HEK293 (cell line): ENCODE results near the gene KCNAB2.

Experiments
- CTCF ChIA-PET: fragments of 350-600 bp; formaldehyde crosslinking; extraction: SDS; loops from one replicate; lab custom pipeline; 2021; ENCODE audit warnings: antibody characterized with exemption; lab: Yijun Ruan, JAX
- POLR2A ChIA-PET: fragments of 300-600 bp; formaldehyde crosslinking; extraction: SDS; loops from one replicate; lab custom pipeline; 2020; ENCODE audit warnings: antibody characterized with exemption, inconsistent platforms; lab: Yijun Ruan, JAX
- H3K27ac ChIP-seq: fragments of 200-500 bp; sonication (Bioruptor generic); 2 replicates; pipeline ENCODE4 v1.5.1; 2014; ENCODE audit warnings: low read depth, low read length, control low read depth, inconsistent platforms; ENCODE audit errors: extremely low read depth
- H3K36me3 ChIP-seq, 2 experiments: fragments of 200-500 bp in 1 of 2; sonication (Bioruptor generic) in 1 of 2; 1 replicate in 1 of 2; 2 replicates in 1 of 2; pipeline ENCODE4 v1.5.1; 2014 to 2017; ENCODE audit warnings: inconsistent platforms in 2 of 2, low read length in 2 of 2; ENCODE audit not compliant: control insufficient read depth in 2 of 2, insufficient read depth in 1 of 2
- H3K4me1 ChIP-seq: fragments of 200-500 bp; sonication (Bioruptor generic); 2 replicates; pipeline ENCODE4 v1.5.1; 2014; ENCODE audit warnings: mild to moderate bottlenecking, low read length, inconsistent platforms; ENCODE audit not compliant: control insufficient read depth, insufficient read depth
- H3K4me3 ChIP-seq: 2 replicates; pipeline ENCODE4 v1.5.1; 2011; ENCODE audit warnings: low read depth, mild to moderate bottlenecking, control low read depth, low read length, moderate library complexity
- H3K9me3 ChIP-seq: fragments of 200-500 bp; sonication (Bioruptor generic); 2 replicates; pipeline ENCODE4 v1.5.1; 2014; ENCODE audit warnings: low read depth, low read length, inconsistent platforms; ENCODE audit not compliant: control insufficient read depth, insufficient read depth
- EGR2 ChIP-seq: fragments of 450-650 bp; formaldehyde crosslinking; IDR thresholded peaks from 2 replicates; pipeline ENCODE4 v1.5.1; 2016; ENCODE audit warnings: low read depth, missing biosample characterization, missing genetic modification characterization
- KLF1 ChIP-seq: fragments of 450-650 bp; formaldehyde crosslinking; IDR thresholded peaks from 2 replicates; pipeline ENCODE4 v1.5.1; 2016; ENCODE audit warnings: missing biosample characterization, missing genetic modification characterization
- MEIS1 ChIP-seq: sonication (generic); formaldehyde crosslinking; IDR thresholded peaks from 2 replicates; pipeline ENCODE4 v1.8.1; 2022; ENCODE audit warnings: missing genetic modification reagents, mild to moderate bottlenecking, borderline replicate concordance
- RBAK ChIP-seq: fragments of 450-650 bp; formaldehyde crosslinking; IDR thresholded peaks from 2 replicates; pipeline ENCODE4 v1.5.1; 2016; ENCODE audit warnings: missing biosample characterization, missing genetic modification characterization
- SCRT1 ChIP-seq: fragments of 450-650 bp; formaldehyde crosslinking; IDR thresholded peaks from 2 replicates; pipeline ENCODE4 v1.5.1; 2016; ENCODE audit warnings: missing biosample characterization, missing genetic modification characterization, borderline replicate concordance
- SCRT2 ChIP-seq: fragments of 450-650 bp; formaldehyde crosslinking; IDR thresholded peaks from 2 replicates; pipeline ENCODE4 v1.5.1; 2016; ENCODE audit warnings: missing biosample characterization, missing genetic modification characterization
- ZIC2 ChIP-seq: fragments of 450-650 bp; formaldehyde crosslinking; IDR thresholded peaks from 2 replicates; pipeline ENCODE4 v1.5.1; 2016; ENCODE audit warnings: missing biosample characterization, missing genetic modification characterization
- ZNF121 ChIP-seq: fragments of 450-650 bp; formaldehyde crosslinking; IDR thresholded peaks from 2 replicates; pipeline ENCODE4 v1.5.1; 2016; ENCODE audit warnings: missing biosample characterization, missing genetic modification characterization
- ZNF280C ChIP-seq: fragments of 450-650 bp; formaldehyde crosslinking; IDR thresholded peaks from 2 replicates; pipeline ENCODE4 v1.5.1; 2016; ENCODE audit warnings: missing biosample characterization, missing genetic modification characterization
- ZNF521 ChIP-seq: fragments of 450-650 bp; formaldehyde crosslinking; IDR thresholded peaks from 2 replicates; pipeline ENCODE4 v1.5.1; 2017; ENCODE audit warnings: missing biosample characterization, mild to moderate bottlenecking, missing genetic modification characterization
- ZNF585B ChIP-seq: fragments of 450-650 bp; formaldehyde crosslinking; IDR thresholded peaks from 2 replicates; pipeline ENCODE4 v1.5.1; 2016; ENCODE audit warnings: missing biosample characterization, missing genetic modification characterization
- ZNF596 ChIP-seq: fragments of 450-650 bp; IDR thresholded peaks from 2 replicates; pipeline ENCODE4 v1.5.0; 2018; ENCODE audit warnings: missing biosample characterization, mild to moderate bottlenecking, missing genetic modification characterization, moderate library complexity
- ZNF600 ChIP-seq: fragments of 450-650 bp; formaldehyde crosslinking; IDR thresholded peaks from 2 replicates; pipeline ENCODE4 v1.5.1; 2016; ENCODE audit warnings: missing biosample characterization, missing genetic modification characterization
- ZNF629 ChIP-seq: fragments of 450-650 bp; formaldehyde crosslinking; IDR thresholded peaks from 2 replicates; pipeline ENCODE4 v1.5.1; 2017; ENCODE audit warnings: missing biosample characterization, missing genetic modification characterization
- ZNF664 ChIP-seq: fragments of 450-650 bp; formaldehyde crosslinking; IDR thresholded peaks from 2 replicates; pipeline ENCODE4 v1.5.1; 2016; ENCODE audit warnings: missing biosample characterization, missing genetic modification characterization
- ZNF701 ChIP-seq: fragments of 450-650 bp; formaldehyde crosslinking; IDR thresholded peaks from 2 replicates; pipeline ENCODE4 v1.5.1; 2016; ENCODE audit warnings: missing biosample characterization, missing genetic modification characterization
- ZNF707 ChIP-seq: fragments of 450-650 bp; formaldehyde crosslinking; IDR thresholded peaks from 2 replicates; pipeline ENCODE4 v1.5.1; 2016; ENCODE audit warnings: missing biosample characterization, missing genetic modification characterization
- ZNF792 ChIP-seq: fragments of 450-650 bp; formaldehyde crosslinking; IDR thresholded peaks from 2 replicates; pipeline ENCODE4 v1.5.1; 2016; ENCODE audit warnings: missing biosample characterization, missing genetic modification characterization
- TF ChIP-seq, protein P1 (sequence below): fragments of 450-650 bp; formaldehyde crosslinking; IDR thresholded peaks from 2 replicates; pipeline ENCODE4 v1.5.1; 2016; ENCODE audit warnings: missing biosample characterization, missing genetic modification characterization
- TF ChIP-seq, protein P2 (sequence below): fragments of 450-650 bp; formaldehyde crosslinking; IDR thresholded peaks from 2 replicates; pipeline ENCODE4 v1.5.1; 2016; ENCODE audit warnings: missing biosample characterization, missing genetic modification characterization, borderline replicate concordance
- TF ChIP-seq, protein P3 (sequence below): fragments of 450-650 bp; formaldehyde crosslinking; IDR thresholded peaks from 2 replicates; pipeline ENCODE4 v1.5.1; 2016; ENCODE audit warnings: missing biosample characterization, missing genetic modification characterization
- TF ChIP-seq, protein P4 (sequence below): fragments of 450-650 bp; formaldehyde crosslinking; IDR thresholded peaks from 2 replicates; pipeline ENCODE4 v1.5.1; 2016; ENCODE audit warnings: missing biosample characterization, missing genetic modification characterization, low read depth

The KCNAB2 gene

DNA sequence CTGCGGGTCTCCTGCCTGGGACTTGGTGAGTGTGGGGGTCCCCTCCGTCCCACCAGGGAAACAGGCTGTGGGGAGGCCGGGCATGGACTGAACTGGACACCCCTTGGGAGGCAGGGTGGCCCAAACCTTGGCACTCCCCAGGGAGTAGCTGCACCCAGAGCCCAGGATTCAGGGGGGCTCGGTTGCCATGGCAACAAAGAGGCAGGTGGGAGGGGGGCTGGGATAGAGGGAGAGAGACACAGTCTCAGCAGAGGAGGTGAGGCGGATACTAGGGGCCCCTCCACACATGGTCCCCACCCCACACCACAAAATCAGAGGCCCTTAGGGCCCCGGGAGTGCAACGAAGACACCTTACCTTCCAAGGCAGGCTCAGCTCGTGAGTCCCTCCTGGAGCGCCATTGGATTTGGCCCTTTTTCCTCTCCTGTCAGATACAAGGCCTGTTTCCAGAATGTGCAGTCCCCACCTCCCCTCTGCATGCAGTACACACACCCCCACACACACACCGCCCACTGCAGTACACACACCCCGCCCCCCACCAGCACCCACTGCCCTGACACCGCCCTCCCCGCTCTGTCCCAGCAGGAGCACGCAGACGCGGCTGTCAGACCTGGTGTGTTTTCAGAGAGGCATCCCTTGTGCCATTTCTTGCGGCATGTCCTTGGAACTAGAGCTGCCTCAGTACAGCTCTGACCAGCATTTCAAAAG, 27.2 kb downstream of the KCNAB2 start (continued):
- no peak for TF ChIP-seq ZNF280C (tag by site-specific recombination)
- no peak for TF ChIP-seq ZNF792 (tag by site-specific recombination)
- TF ChIP-seq ZNF629 (tag by site-specific recombination) = no peak
- no peak for TF ChIP-seq MEIS1 (CRISPR knock-in tag)
- peak; percentile 81 for TF ChIP-seq KLF1
- TF ChIP-seq ZNF701 (tag by site-specific recombination) = no peak
- peak; percentile 83 for TF ChIP-seq EGR2
- TF ChIP-seq ZIC2 (tag by site-specific recombination) = peak; percentile 44; the same call in 1 of the 2 replicates

DNA sequence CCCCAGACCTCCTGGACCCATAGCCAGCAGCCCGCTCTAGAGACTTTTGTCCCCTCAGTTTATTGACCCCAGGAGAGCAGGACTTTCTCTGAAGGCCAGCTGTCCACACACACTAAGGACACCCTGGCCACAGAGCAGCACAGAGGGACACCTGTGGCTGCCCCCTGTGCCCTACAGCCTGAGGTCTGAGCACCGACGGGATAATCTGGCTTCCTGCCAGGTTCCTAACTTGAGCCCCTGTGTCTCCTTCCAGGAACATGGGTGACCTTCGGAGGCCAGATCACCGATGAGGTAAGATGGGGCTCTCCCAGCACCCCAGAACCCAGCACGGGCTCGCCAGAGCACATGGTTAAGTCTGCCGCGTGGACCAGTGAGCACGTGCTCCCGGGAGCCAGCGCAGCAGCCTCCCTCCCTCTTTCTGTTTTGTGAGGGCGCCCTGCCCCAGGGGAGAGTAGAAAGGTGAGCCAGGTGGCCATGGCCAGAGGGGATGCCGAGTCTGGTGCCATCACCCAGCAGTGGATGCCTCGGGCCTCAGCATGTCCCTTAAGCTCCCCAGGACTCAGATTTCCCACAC, 27.9 kb downstream of the KCNAB2 start:
- H3K4me1 ChIP-seq = no peaks in the 10 kb centered on the region
- H3K9me3 ChIP-seq = no peaks in the 10 kb centered on the region
- POLR2A ChIA-PET = no interaction called here
- no peaks in the 10 kb centered on the region for H3K36me3 ChIP-seq
- no peak overlapping the region for H3K4me3 ChIP-seq
- no peak for TF ChIP-seq RBAK (tag by site-specific recombination)
- TF ChIP-seq SCRT2 = peak; percentile 64
- TF ChIP-seq SCRT1 (tag by site-specific recombination) = 0 out of 2 replicates have a peak, but pooled peaks have one; percentile 44
- CTCF ChIA-PET = interaction anchor here (0.8 to 1.2 kb wide), 4 partner anchors 21 to 349 kb away, joined by 3 to 4 read pairs (median 4); no protein-coding TSS in a partner anchor
- H3K27ac ChIP-seq = no peak overlapping the region

GRCh38 chr1:6074192-6074901, 28.7 kb downstream of the KCNAB2 start:
- Histone ChIP-seq H3K36me3 (no peaks in the 10 kb centered on the region), H3K27ac (no peak overlapping the region), H3K4me3 (no peak overlapping the region), H3K4me1 (no peaks in the 10 kb centered on the region), H3K9me3 (no peaks in the 10 kb centered on the region)
- ChIA-PET CTCF (interaction anchor here (0.6 to 1.0 kb wide), 5 partner anchors 12 to 170 kb away, joined by 3 to 4 read pairs (median 3); no protein-coding TSS in a partner anchor), POLR2A (no interaction called here)
- TF ChIP-seq ZNF521 (tag by site-specific recombination) (no peak), ZNF121 (no peak), ZNF664 (tag by site-specific recombination) (no peak), ZNF707 (tag by site-specific recombination) (no peak), ZNF585B (tag by site-specific recombination) (no peak), ZNF596 (tag by site-specific recombination) (no peak), SCRT1 (tag by site-specific recombination) (no peak), ZNF600 (no peak)
- TF ChIP-seq, protein P1, sequence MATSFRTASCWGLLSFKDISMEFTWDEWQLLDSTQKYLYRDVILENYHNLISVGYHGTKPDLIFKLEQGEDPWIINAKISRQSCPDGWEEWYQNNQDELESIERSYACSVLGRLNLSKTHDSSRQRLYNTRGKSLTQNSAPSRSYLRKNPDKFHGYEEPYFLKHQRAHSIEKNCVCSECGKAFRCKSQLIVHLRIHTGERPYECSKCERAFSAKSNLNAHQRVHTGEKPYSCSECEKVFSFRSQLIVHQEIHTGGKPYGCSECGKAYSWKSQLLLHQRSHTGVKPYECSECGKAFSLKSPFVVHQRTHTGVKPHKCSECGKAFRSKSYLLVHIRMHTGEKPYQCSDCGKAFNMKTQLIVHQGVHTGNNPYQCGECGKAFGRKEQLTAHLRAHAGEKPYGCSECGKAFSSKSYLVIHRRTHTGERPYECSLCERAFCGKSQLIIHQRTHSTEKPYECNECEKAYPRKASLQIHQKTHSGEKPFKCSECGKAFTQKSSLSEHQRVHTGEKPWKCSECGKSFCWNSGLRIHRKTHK (tag by site-specific recombination) = no peak
- TF ChIP-seq, protein P2, sequence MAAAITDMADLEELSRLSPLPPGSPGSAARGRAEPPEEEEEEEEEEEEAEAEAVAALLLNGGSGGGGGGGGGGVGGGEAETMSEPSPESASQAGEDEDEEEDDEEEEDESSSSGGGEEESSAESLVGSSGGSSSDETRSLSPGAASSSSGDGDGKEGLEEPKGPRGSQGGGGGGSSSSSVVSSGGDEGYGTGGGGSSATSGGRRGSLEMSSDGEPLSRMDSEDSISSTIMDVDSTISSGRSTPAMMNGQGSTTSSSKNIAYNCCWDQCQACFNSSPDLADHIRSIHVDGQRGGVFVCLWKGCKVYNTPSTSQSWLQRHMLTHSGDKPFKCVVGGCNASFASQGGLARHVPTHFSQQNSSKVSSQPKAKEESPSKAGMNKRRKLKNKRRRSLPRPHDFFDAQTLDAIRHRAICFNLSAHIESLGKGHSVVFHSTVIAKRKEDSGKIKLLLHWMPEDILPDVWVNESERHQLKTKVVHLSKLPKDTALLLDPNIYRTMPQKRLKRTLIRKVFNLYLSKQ (tag by site-specific recombination) = no peak
- TF ChIP-seq, protein P3, sequence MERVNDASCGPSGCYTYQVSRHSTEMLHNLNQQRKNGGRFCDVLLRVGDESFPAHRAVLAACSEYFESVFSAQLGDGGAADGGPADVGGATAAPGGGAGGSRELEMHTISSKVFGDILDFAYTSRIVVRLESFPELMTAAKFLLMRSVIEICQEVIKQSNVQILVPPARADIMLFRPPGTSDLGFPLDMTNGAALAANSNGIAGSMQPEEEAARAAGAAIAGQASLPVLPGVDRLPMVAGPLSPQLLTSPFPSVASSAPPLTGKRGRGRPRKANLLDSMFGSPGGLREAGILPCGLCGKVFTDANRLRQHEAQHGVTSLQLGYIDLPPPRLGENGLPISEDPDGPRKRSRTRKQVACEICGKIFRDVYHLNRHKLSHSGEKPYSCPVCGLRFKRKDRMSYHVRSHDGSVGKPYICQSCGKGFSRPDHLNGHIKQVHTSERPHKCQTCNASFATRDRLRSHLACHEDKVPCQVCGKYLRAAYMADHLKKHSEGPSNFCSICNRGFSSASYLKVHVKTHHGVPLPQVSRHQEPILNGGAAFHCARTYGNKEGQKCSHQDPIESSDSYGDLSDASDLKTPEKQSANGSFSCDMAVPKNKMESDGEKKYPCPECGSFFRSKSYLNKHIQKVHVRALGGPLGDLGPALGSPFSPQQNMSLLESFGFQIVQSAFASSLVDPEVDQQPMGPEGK (tag by site-specific recombination) = no peak
- TF ChIP-seq, protein P4, sequence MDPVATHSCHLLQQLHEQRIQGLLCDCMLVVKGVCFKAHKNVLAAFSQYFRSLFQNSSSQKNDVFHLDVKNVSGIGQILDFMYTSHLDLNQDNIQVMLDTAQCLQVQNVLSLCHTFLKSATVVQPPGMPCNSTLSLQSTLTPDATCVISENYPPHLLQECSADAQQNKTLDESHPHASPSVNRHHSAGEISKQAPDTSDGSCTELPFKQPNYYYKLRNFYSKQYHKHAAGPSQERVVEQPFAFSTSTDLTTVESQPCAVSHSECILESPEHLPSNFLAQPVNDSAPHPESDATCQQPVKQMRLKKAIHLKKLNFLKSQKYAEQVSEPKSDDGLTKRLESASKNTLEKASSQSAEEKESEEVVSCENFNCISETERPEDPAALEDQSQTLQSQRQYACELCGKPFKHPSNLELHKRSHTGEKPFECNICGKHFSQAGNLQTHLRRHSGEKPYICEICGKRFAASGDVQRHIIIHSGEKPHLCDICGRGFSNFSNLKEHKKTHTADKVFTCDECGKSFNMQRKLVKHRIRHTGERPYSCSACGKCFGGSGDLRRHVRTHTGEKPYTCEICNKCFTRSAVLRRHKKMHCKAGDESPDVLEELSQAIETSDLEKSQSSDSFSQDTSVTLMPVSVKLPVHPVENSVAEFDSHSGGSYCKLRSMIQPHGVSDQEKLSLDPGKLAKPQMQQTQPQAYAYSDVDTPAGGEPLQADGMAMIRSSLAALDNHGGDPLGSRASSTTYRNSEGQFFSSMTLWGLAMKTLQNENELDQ (tag by site-specific recombination) = no peak
